PFSK-1 (cell line): ENCODE results near the gene FOXM1.

Source experiments
- FOXP2 ChIP-seq: optimal IDR thresholded peaks from 2 replicates; pipeline ENCODE3; 2011; ENCODE audit warnings: borderline replicate concordance, control low read depth, inconsistent platforms; ENCODE audit not compliant: insufficient read depth; ENCODE audit errors: extremely low read length, extremely low read depth
- POLR2AphosphoS5 ChIP-seq: IDR thresholded peaks from 2 replicates; pipeline ENCODE4 v1.6.1; 2012; ENCODE audit warnings: low read depth, mild to moderate bottlenecking, control low read depth, low read length, moderate library complexity
- SIN3A ChIP-seq: IDR thresholded peaks from 2 replicates; pipeline ENCODE4 v1.6.1; 2012; ENCODE audit warnings: mild to moderate bottlenecking, low read length, moderate library complexity, borderline replicate concordance; ENCODE audit not compliant: insufficient read depth
- TAF1 ChIP-seq: IDR thresholded peaks from 2 replicates; pipeline ENCODE4 v1.6.1; 2012; ENCODE audit warnings: low read length, control low read depth, borderline replicate concordance; ENCODE audit not compliant: insufficient read depth
- TF ChIP-seq, protein P1 (sequence below), 2 experiments: IDR thresholded peaks; 2 replicates each; pipeline versions ENCODE4 v1.6.1 to v1.8.0; 2011 to 2012; ENCODE audit warnings: low read depth in 2 of 2, low read length in 2 of 2, control low read depth in 1 of 2, inconsistent platforms in 1 of 2, mild to moderate bottlenecking in 1 of 2, moderate library complexity in 1 of 2; ENCODE audit not compliant: insufficient read depth in 1 of 2

The FOXM1 gene

DNA sequence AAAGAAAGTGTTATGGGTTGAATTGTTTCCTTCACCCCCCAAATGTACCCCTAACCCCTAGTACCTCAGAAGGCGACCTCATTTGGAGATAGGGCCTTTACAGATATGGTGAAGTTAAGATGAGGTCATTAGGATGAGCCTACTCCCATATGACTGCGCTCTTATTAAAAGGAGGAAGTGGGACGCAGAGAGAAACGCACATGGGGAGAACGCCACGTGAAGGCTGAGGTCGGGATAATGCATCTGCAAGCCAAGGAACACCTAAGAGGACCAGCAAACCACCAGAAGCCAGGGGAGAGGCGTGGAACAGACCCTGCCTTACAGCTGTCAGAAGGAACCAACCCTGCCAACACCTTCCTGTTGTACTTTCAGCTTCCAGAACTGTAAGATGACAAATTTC is 40.4 kb downstream of the FOXM1 start:
- no peak for TF ChIP-seq TAF1
- TF ChIP-seq FOXP2, result no peak
- TF ChIP-seq SIN3A, result no peak
- TF ChIP-seq POLR2AphosphoS5, result no peak
- TF ChIP-seq, protein P1, sequence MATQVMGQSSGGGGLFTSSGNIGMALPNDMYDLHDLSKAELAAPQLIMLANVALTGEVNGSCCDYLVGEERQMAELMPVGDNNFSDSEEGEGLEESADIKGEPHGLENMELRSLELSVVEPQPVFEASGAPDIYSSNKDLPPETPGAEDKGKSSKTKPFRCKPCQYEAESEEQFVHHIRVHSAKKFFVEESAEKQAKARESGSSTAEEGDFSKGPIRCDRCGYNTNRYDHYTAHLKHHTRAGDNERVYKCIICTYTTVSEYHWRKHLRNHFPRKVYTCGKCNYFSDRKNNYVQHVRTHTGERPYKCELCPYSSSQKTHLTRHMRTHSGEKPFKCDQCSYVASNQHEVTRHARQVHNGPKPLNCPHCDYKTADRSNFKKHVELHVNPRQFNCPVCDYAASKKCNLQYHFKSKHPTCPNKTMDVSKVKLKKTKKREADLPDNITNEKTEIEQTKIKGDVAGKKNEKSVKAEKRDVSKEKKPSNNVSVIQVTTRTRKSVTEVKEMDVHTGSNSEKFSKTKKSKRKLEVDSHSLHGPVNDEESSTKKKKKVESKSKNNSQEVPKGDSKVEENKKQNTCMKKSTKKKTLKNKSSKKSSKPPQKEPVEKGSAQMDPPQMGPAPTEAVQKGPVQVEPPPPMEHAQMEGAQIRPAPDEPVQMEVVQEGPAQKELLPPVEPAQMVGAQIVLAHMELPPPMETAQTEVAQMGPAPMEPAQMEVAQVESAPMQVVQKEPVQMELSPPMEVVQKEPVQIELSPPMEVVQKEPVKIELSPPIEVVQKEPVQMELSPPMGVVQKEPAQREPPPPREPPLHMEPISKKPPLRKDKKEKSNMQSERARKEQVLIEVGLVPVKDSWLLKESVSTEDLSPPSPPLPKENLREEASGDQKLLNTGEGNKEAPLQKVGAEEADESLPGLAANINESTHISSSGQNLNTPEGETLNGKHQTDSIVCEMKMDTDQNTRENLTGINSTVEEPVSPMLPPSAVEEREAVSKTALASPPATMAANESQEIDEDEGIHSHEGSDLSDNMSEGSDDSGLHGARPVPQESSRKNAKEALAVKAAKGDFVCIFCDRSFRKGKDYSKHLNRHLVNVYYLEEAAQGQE (IDR thresholded peaks at IDR 0.05; ENCODE audit: insufficient read depth in 1 of 2, low read depth in 2 of 2, low read length in 2 of 2), result no peak

- no peak for TF ChIP-seq FOXP2
- TF ChIP-seq, protein P1 (IDR thresholded peaks at IDR 0.05; ENCODE audit: insufficient read depth in 1 of 2, low read depth in 2 of 2, low read length in 2 of 2), result no peak
- no peak for TF ChIP-seq TAF1
- no peak for TF ChIP-seq POLR2AphosphoS5
- no peak for TF ChIP-seq SIN3A
Observed at GRCh38 chr12:2835691-2836403, 41.1 kb downstream of the FOXM1 start.

GRCh38 chr12:2834581-2835491 is 42.1 kb downstream of the FOXM1 start, which contains the start of gene NRIP2:
Gene NRIP2 (minus strand): TSS chr12:2835035. CDS start chr12:2834983, 52 bp downstream.
- TF ChIP-seq SIN3A, result no peak
- TF ChIP-seq, protein P1 (IDR thresholded peaks at IDR 0.05; ENCODE audit: insufficient read depth in 1 of 2, low read depth in 2 of 2, low read length in 2 of 2), result no peak
- TF ChIP-seq POLR2AphosphoS5, result no peak
- TF ChIP-seq TAF1, result no peak
- no peak for TF ChIP-seq FOXP2

- TF ChIP-seq, protein P1 (IDR thresholded peaks at IDR 0.05; ENCODE audit: insufficient read depth in 1 of 2, low read depth in 2 of 2, low read length in 2 of 2), result no peak
- TF ChIP-seq SIN3A (no peak), TAF1 (no peak), FOXP2 (no peak), POLR2AphosphoS5 (no peak)
Observed at GRCh38 chr12:2833810-2834209, 43.2 kb downstream of the FOXM1 start.
